Smooth muscle cell (in vitro differentiated cells): ENCODE data around the gene DHDDS. TPM values are rescaled to one million over a fixed set of nuclear protein-coding genes. Genes with fewer than 3 reads are reported as not detected.
"Not testable (repeated sequence)": the region's sequence is repeated elsewhere in the genome, so short reads cannot be mapped to it uniquely, and the experiment has no call there.

Source experiments
- DNase-seq: peaks from one replicate; lab custom pipeline; 2025; ENCODE audit not compliant: unreplicated experiment; lab: John Stamatoyannopoulos, UW
- H2AFZ ChIP-seq: fragments of 200-600 bp; sonication (generic); 2 replicates; pipeline ENCODE4 v1.6.0; 2016; ENCODE audit warnings: antibody characterized with exemption, low read depth, mild to moderate bottlenecking
- H3F3A ChIP-seq: fragments of 200-600 bp; sonication (generic); 2 replicates; pipeline ENCODE4 v1.6.0; 2017; ENCODE audit warnings: antibody characterized with exemption, low read depth
- H3K27ac ChIP-seq: fragments of 200-600 bp; sonication (generic); 2 replicates; pipeline ENCODE4 v1.5.1; 2016; ENCODE audit warnings: low read depth, mild to moderate bottlenecking
- H3K27me3 ChIP-seq: fragments of 200-600 bp; sonication (generic); 2 replicates; pipeline ENCODE4 v1.6.1; 2016; ENCODE audit warnings: low read depth, mild to moderate bottlenecking
- H3K36me3 ChIP-seq: fragments of 200-600 bp; sonication (generic); 2 replicates; pipeline ENCODE4 v1.5.1; 2016; ENCODE audit warnings: low read depth
- H3K4me1 ChIP-seq: fragments of 200-600 bp; sonication (generic); 2 replicates; pipeline ENCODE4 v1.5.1; 2016; ENCODE audit warnings: low read depth
- H3K4me2 ChIP-seq: fragments of 200-600 bp; sonication (generic); 2 replicates; pipeline ENCODE4 v1.6.0; 2016; ENCODE audit warnings: mild to moderate bottlenecking
- H3K4me3 ChIP-seq: fragments of 200-600 bp; sonication (generic); 2 replicates; pipeline ENCODE4 v1.5.1; 2016; ENCODE audit warnings: mild to moderate bottlenecking
- H3K79me2 ChIP-seq: fragments of 200-600 bp; sonication (generic); 2 replicates; pipeline ENCODE4 v1.6.0; 2016; ENCODE audit warnings: low read depth, mild to moderate bottlenecking
- H3K9ac ChIP-seq: fragments of 200-600 bp; sonication (generic); 2 replicates; pipeline ENCODE4 v1.6.0; 2016; ENCODE audit warnings: low read depth
- H3K9me3 ChIP-seq: fragments of 200-600 bp; sonication (generic); replicated peaks from 2 replicates; pipeline ENCODE4 v1.5.1; 2016; ENCODE audit warnings: low read depth
- H4K20me1 ChIP-seq: fragments of 200-600 bp; sonication (generic); 2 replicates; pipeline ENCODE4 v1.6.0; 2016; ENCODE audit warnings: low read depth
- WGBS: methylation state at CpG from one replicate; pipeline ENCODE4 v1.1.7; 2016; ENCODE audit warnings: low lambda C conversion rate; 5-methylcytosine and 5-hydroxymethylcytosine counted together
- polyA plus RNA-seq: library from polyadenylated mRNA; unstranded; fragments of >200 nt; fragmentation: Nextera tagmentation; extraction: Ambion mirVana; gene quantifications from 2 replicates; pipeline ENCODE4 v1.2.1, GENCODE V29; 2016
- total RNA-seq: library from RNA; depleted of rRNA; stranded (reverse); fragments of >200 nt; gene quantifications from 2 replicates; pipeline ENCODE4 v1.2.3, GENCODE V29; 2014
- TF ChIP-seq, protein P1 (sequence below): fragments of 200-600 bp; sonication (generic); IDR thresholded peaks from 2 replicates; pipeline ENCODE4 v1.5.1; 2017; ENCODE audit warnings: borderline replicate concordance, mild to moderate bottlenecking, antibody characterized with exemption; ENCODE audit not compliant: insufficient read depth, poor library complexity, severe bottlenecking

DHDDS gene
- total and polyA plus RNA-seq, 2 experiments from 2014 or later: 37.5 to 41.5 TPM

DNA sequence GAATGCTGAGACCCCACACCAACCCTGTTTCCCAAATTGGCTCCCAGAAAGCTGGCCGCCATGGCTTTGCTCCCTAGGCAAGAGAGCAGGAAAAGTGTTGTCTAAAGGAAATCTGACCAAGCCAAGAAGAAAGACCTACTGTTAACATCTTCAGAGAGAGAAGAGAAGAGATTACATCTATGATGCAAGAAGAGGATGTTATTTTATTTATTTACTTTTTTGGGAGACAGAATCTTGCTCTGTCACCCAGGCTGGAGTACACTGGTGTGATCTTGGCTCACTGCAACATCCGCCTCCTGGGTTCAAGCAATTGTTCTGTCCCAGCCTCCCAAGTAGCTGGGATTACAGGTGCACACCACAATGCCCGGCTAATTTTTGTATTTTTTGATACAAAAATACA is 61.8 kb downstream of the DHDDS start:
- Histone ChIP-seq H3K4me3 (no peak overlapping the region), H3K4me1 (no peaks in the 10 kb centered on the region), H3K27me3 (no peaks in the 10 kb centered on the region), H3K4me2 (no peak overlapping the region), H3K9me3 (no peaks in the 10 kb centered on the region), H3K9ac (no peak overlapping the region), H3K27ac (no peak overlapping the region), H4K20me1 (no peaks in the 10 kb centered on the region), H3F3A (no peaks in the 10 kb centered on the region), H2AFZ (no peak overlapping the region), H3K79me2 (no peaks in the 10 kb centered on the region), H3K36me3 (no peaks in the 10 kb centered on the region)
- WGBS: 96% methylated on average over 3 of the region's 3 CpGs
- no peak for DNase-seq
- TF ChIP-seq, protein P1, sequence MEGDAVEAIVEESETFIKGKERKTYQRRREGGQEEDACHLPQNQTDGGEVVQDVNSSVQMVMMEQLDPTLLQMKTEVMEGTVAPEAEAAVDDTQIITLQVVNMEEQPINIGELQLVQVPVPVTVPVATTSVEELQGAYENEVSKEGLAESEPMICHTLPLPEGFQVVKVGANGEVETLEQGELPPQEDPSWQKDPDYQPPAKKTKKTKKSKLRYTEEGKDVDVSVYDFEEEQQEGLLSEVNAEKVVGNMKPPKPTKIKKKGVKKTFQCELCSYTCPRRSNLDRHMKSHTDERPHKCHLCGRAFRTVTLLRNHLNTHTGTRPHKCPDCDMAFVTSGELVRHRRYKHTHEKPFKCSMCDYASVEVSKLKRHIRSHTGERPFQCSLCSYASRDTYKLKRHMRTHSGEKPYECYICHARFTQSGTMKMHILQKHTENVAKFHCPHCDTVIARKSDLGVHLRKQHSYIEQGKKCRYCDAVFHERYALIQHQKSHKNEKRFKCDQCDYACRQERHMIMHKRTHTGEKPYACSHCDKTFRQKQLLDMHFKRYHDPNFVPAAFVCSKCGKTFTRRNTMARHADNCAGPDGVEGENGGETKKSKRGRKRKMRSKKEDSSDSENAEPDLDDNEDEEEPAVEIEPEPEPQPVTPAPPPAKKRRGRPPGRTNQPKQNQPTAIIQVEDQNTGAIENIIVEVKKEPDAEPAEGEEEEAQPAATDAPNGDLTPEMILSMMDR: no peak

DNA sequence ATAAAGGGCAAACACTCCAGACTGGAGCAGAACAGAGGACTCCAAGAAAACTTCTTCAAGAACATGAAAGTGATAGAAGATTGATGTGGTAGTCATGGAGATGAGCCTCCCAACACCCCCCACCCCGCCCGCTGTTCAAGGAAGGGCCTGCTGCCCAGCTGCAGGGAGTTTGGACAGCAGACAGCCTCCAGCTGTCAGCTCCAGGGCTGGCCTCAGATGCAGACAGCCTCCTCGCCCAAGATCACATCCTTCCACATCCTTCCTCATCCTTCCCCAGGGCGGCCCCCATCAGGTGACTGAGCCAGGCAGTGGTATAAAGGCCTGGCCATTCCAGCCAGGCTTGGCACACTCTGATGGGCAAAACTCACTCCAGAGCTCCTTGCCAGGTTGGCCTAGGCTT is 64.7 kb downstream of the DHDDS start:
- Histone ChIP-seq H3K4me1 (peaks cover 7% of the 10 kb centered on the region), H3K9me3 (no peaks in the 10 kb centered on the region), H3K4me2 (no peak overlapping the region), H3F3A (no peaks in the 10 kb centered on the region), H3K36me3 (no peaks in the 10 kb centered on the region), H4K20me1 (no peaks in the 10 kb centered on the region), H3K4me3 (no peak overlapping the region), H3K27me3 (no peaks in the 10 kb centered on the region), H3K79me2 (no peaks in the 10 kb centered on the region), H3K9ac (no peak overlapping the region), H3K27ac (no peak overlapping the region), H2AFZ (no peak overlapping the region)
- TF ChIP-seq, protein P1: no peak
- no peak for DNase-seq
- 85% methylated on average over 4 of the region's 4 CpGs for WGBS

DNA sequence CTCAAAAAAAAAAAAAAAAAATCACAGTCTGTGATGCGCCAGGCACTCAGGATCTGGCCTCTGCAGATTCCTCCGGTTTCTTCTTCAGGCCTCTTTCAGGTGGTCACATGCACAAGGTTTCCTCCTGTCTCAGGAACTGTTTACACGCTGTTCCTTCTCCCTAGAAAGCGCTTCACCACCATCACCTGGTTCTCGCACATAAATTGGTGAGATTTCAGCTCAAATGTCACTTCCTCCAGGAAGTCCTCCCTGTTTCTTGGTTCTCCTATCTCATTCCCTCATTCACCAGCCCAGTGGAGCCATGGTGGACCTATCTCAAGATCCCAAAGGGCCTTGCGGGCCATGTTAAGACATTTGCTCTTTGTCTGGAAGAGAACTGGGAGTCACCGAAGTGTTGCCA is 66.8 kb downstream of the DHDDS start:
- TF ChIP-seq, protein P1: no peak
- no peak for DNase-seq
- Histone ChIP-seq H3K36me3 (no peaks in the 10 kb centered on the region), H3K4me3 (no peak overlapping the region), H3K9ac (no peak overlapping the region), H3K4me1 (peaks cover 7% of the 10 kb centered on the region), H4K20me1 (no peaks in the 10 kb centered on the region), H3K27ac (no peak overlapping the region), H3F3A (no peaks in the 10 kb centered on the region), H3K4me2 (no peak overlapping the region), H3K27me3 (no peaks in the 10 kb centered on the region), H3K79me2 (no peaks in the 10 kb centered on the region), H3K9me3 (no peaks in the 10 kb centered on the region), H2AFZ (no peak overlapping the region)
- WGBS: 96% methylated on average over 7 of the region's 7 CpGs

DNA sequence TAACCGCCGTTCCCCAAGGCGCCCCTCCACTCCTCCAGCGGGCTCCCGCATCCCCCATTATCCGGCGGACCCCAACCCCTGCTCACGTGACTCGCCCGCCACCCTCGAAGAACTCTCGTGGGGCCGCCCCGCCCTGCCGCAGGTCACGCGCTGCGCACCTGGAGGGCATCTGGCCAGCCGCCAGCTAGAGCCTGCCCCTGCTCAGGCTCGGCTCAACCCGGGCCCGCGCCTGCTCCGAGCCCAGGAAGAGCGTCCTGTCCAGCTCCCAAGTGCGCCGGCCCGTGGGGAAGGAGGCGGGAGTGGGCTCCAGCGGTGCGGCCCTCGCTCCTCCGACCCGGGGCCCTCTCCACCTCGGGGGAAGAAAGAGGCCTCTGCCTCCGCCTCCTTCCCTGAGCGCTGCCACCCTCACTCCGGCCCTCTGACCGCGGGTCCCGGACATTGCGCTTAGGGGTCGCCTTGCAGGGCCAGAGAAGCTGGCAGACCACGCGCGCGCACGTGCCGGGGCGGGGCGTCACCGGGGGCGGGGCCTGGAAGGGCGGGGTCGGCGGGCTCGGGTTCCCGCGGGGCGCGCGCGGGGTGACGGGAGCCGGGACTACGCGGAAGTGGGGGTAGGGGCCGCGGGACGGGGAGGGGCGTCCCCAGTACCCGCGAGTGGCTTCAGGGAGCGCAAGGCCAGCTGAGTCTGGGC is 68.5 kb downstream of the DHDDS start:
- WGBS: under 1% methylated on average over 26 of the region's 74 CpGs
- Histone ChIP-seq H3K27me3 (no peaks in the 10 kb centered on the region), H3K9me3 (no peaks in the 10 kb centered on the region), H2AFZ (peak overlapping the region; percentile 86), H3K79me2 (no peaks in the 10 kb centered on the region), H3F3A (no peaks in the 10 kb centered on the region), H3K36me3 (no peaks in the 10 kb centered on the region), H3K4me2 (peak overlapping the region; percentile 95), H4K20me1 (no peaks in the 10 kb centered on the region), H3K9ac (peak overlapping the region; percentile 10), H3K27ac (peak overlapping the region; percentile 36), H3K4me3 (peak overlapping the region; percentile 71), H3K4me1 (peaks cover 7% of the 10 kb centered on the region)
- peak; percentile 73 for DNase-seq
- TF ChIP-seq, protein P1: no peak

DNA sequence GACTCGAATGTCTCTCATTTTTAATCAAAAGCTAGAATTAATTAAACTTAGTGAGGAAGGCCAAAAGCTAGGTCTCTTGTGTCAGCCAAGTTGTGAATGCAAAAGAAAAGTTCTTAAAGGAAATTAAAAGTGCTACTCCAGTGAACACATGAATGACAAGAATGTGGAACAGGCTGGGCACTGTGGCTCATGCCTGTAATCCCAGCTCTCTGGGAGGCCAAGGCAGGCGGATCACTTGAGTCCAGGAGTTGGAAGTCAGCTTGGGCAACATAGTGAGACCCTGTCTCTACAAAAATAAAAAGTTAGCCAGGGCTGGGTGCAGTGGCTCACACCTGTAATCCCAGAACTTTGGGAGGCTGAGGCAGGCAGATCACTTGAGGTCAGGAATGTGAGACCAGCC is 78.6 kb downstream of the DHDDS start:
- H4K20me1 ChIP-seq, H3K27ac ChIP-seq, H3K27me3 ChIP-seq, H3K4me3 ChIP-seq, H3K36me3 ChIP-seq, H3K9me3 ChIP-seq, H2AFZ ChIP-seq, H3F3A ChIP-seq, H3K4me1 ChIP-seq, DNase-seq, H3K79me2 ChIP-seq, H3K4me2 ChIP-seq, H3K9ac ChIP-seq: not testable (repeated sequence)
- WGBS: 70% methylated on average over 2 of the region's 2 CpGs

DNA sequence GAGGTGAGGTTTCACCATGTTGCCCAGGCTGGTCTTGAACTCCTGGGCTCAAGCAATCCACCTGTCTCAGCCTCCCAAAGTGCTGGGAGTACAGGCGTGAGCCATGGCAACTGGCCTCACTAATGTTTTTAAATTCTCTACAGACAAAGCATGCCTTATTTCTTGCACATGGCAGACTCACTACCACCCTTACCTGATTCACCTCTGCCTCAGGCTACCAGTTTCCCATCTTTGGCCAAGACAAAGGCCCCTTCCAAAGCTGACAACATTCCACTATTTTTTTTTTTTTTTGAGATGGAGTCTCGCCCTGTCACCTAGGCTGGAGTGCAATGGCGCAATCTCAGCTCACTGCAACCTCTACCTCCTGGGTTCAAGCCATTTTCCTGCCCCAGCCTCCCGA is 83.7 kb downstream of the DHDDS start:
- H3K9me3 ChIP-seq, DNase-seq, H3F3A ChIP-seq, H3K79me2 ChIP-seq, H3K4me1 ChIP-seq, H3K27ac ChIP-seq, H4K20me1 ChIP-seq, H3K27me3 ChIP-seq, H2AFZ ChIP-seq, H3K36me3 ChIP-seq, H3K4me3 ChIP-seq, H3K9ac ChIP-seq, H3K4me2 ChIP-seq: not testable (repeated sequence)
- WGBS: 91% methylated on average over 4 of the region's 4 CpGs
